PFSK-1 (cell line): ENCODE results near the gene PLEKHM3.

Source experiments
- FOXP2 ChIP-seq: optimal IDR thresholded peaks from 2 replicates; pipeline ENCODE3; 2011; ENCODE audit warnings: borderline replicate concordance, control low read depth, inconsistent platforms; ENCODE audit not compliant: insufficient read depth; ENCODE audit errors: extremely low read length, extremely low read depth
- POLR2AphosphoS5 ChIP-seq: IDR thresholded peaks from 2 replicates; pipeline ENCODE4 v1.6.1; 2012; ENCODE audit warnings: low read depth, mild to moderate bottlenecking, control low read depth, low read length, moderate library complexity
- REST ChIP-seq, 2 experiments: IDR thresholded peaks; 2 replicates each; pipeline versions ENCODE4 v1.6.1 to v1.8.0; 2011 to 2012; ENCODE audit warnings: low read depth in 2 of 2, low read length in 2 of 2, control low read depth in 1 of 2, inconsistent platforms in 1 of 2, mild to moderate bottlenecking in 1 of 2, moderate library complexity in 1 of 2; ENCODE audit not compliant: insufficient read depth in 1 of 2
- SIN3A ChIP-seq: IDR thresholded peaks from 2 replicates; pipeline ENCODE4 v1.6.1; 2012; ENCODE audit warnings: mild to moderate bottlenecking, low read length, moderate library complexity, borderline replicate concordance; ENCODE audit not compliant: insufficient read depth
- TAF1 ChIP-seq: IDR thresholded peaks from 2 replicates; pipeline ENCODE4 v1.6.1; 2012; ENCODE audit warnings: low read length, control low read depth, borderline replicate concordance; ENCODE audit not compliant: insufficient read depth

- TF ChIP-seq SIN3A: no peak
- no peak for TF ChIP-seq POLR2AphosphoS5
- no peak for TF ChIP-seq TAF1
- no peak for TF ChIP-seq REST (IDR thresholded peaks at IDR 0.05; ENCODE audit: insufficient read depth in 1 of 2, low read depth in 2 of 2, low read length in 2 of 2)
- TF ChIP-seq FOXP2: no peak
Measured at GRCh38 chr2:208040199-208041171, 15.2 kb upstream of the PLEKHM3 start.
